NCI-H526 treated with DMSO at 0.1 percent for 48 hours (cell line): ENCODE results near the gene PPP6R2.
"Not testable (repeated sequence)": the region's sequence is repeated elsewhere in the genome, so short reads cannot be mapped to it uniquely, and the experiment has no call there.

Experiments
- DNase-seq: peaks from one replicate; lab custom pipeline; 2025; lab: John Stamatoyannopoulos, UW

Gene PPP6R2

DNA sequence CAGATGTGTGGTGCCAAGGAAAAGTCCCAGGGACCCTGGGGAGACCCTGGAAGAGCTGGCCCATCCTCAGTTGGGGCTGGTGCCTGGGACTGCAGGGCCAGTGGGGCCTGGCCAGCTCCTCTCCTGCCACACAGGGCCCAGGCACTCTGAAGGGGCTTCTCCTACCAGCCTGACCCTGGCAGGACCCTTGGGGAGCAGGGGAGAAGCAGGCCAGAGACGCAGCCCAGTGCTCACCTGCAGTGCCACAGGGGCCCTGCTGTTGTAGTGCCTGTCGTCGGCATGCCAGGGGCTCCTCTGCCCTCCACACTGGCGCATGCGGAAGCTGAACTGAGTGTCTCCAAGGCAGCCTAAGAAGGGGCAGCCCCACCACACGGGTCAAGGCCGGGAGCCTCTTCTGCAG lies 25.5 kb upstream of the PPP6R2 start:
- no peak for DNase-seq

DNA sequence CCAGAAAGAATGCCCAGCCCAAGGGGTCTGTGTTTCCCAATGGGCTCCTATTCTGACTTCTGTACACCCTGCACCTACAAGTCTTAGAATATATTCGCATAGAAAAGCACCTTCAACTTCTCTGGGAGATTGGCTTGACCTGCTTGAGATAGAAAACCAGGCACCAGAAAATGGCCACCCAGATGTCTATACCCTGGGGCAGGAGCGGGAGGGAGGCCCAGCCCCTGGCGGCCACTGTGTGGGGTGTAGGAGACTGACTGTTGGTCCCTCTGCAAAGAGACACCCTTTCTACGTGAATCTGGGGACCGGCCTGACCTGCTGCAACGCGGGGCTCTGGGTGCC lies 24.8 kb upstream of the PPP6R2 start:
- no peak for DNase-seq

DNA sequence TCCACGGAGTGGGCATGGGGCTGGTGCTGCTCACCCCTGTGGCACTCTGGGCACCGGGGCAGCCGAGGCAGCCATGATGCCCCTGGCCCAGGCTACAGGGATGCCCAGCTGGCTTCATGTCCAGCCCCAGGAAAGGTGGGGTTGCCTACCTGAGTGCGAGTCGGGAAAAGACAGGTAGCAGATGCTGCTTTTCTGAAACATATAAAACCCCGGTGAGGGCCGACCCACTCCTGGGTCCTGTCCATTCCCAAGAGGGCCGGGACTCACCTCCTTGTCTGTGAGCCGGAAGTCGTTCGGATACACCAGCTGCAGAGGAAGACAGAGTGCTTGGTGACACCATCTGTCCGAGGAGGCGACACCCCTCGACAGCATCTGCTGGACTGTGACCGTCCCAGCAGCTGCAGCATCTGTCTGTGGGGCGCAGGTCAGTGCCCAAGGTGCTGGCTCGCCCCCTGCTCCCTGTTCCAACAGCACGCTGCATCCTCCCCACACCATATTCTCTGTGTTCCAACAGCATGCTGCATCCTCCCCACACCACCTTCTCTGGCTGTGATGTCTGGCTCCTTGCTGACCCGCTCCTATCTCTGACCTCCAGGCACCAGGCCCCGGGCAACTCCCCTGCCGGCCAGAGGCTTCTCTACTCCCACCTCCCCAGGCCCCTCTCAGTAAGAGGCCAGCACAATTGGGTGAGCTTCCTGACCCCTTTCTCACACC lies 24.3 kb upstream of the PPP6R2 start:
- DNase-seq: no peak

DNA sequence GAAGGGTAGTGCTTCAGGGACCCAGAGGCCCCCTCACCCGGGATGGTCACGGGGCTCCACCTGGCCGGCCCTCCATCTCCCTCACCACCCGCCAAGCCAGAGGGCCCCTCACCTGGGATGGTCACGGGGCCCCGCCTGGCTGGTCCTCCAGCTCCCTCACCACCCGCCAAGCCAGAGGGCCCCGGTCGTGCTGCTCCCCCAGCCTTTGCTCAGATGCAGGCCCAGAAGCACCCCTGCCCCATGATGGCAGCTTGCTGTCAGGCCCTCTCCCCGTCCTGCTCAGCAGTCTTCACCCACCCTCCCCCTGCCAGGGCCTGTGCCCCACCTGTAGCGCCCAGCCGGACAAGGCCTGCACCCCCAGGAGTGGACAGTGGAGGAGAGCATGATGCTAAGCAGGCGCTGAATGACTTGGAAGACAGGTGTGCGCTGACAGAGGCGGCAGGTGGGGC lies 23.6 kb upstream of the PPP6R2 start:
- no peak for DNase-seq

DNA sequence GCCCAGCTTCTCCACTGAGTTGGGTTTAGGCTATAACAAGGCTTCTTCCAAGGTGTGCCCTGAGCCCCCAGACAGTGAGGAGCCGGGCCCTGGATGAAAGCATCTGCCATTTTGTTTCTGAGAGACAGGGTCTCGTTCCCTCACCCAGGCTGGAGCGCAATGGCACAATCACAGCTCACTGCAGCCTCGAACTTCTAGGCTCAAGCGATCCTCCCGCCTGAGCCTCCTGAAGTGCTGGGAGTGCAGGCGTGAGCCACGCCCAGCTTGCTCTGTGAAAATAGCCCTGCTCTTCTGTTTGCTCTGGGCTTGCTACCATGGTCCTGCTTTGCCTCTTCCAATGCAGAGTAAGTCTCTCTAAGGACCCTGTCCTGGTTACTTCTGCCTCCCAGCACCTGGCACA lies 23.0 kb upstream of the PPP6R2 start:
- DNase-seq: no peak

DNA sequence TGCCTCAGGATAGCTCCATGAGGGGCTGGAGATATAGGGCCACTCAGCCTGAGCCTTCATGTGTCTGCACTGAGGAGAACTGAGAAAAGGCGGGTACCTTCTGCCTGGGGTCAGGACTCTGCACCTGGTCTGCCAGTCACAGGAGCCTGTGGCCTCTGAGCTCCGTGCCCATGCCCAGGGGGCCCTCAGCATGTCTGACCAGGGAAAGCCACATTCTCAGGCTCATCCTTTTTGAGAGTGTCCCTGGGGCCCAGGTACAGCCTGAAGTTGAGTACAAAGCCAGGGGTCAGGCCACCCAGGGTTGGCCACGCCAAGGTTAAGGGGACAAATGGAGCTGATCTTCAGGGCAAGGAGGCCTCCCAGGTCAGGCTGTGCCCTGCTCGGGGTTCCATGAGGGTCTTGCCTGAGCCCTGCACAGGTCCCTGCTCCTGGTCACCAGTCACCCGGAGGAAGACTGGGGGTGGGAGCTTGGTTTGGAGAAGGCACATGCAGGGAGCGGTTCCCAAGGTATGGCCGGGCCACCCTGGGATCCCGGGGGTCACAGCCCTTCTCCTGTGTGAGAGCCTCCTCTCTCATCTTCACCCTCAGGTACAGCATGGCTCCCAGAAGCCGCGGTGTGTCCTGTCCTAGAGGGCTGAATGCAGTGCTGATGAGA lies 22.3 kb upstream of the PPP6R2 start:
- no peak for DNase-seq

DNA sequence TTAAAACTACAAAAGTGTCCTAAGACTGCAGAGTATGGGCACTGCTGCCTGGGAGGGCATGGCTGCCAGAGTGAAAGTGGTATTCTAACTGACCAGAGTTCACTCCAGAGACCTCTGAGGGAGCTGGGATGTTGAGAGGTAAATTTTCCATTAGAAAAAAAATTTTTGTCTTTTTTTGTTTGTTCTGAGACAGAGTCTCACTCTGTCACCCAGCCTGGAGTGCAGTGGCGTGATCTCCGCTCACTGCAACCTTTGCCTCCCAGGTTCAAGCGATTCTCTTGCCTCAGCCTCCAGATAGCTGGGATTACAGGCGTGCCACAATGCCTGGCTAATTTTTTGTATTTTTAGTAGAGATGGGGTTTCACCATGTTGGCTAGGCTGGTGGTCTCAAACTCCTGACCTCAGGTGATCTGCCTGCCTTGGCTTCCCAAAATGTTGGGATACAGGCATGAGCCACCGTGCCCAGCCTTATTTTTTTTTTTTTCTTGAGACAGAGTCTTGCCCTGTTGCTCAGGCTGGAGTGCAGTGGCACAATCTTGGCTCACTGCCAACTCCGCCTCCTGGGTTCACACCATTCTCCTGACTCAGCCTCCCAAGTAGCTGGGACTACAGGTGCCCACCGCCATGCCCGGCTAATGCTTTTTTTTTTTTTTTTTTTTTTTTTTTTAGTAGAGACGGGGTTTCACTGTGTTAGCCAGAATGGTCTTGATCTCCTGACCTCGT lies 20.6 kb upstream of the PPP6R2 start:
- not testable (repeated sequence) for DNase-seq

DNA sequence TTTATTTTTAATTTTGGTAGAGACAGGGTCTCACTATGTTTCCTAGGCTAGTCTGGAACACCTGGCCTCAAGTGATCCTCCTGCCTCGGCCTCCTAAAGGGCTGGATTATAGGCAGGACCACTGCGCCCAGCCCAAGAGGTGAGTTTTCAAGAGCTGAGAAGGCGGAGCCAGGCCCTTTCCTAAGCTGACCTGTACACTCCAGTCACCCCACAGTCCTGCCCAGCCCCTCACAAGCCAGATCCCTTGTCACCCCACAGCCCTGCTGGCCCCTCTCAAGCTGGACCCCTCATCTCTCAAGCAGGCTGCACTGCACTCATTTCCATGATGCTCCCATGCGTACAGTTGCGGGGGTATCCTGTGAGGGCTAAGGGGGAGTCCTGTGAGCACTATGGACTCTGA lies 19.2 kb upstream of the PPP6R2 start:
- no peak for DNase-seq

DNA sequence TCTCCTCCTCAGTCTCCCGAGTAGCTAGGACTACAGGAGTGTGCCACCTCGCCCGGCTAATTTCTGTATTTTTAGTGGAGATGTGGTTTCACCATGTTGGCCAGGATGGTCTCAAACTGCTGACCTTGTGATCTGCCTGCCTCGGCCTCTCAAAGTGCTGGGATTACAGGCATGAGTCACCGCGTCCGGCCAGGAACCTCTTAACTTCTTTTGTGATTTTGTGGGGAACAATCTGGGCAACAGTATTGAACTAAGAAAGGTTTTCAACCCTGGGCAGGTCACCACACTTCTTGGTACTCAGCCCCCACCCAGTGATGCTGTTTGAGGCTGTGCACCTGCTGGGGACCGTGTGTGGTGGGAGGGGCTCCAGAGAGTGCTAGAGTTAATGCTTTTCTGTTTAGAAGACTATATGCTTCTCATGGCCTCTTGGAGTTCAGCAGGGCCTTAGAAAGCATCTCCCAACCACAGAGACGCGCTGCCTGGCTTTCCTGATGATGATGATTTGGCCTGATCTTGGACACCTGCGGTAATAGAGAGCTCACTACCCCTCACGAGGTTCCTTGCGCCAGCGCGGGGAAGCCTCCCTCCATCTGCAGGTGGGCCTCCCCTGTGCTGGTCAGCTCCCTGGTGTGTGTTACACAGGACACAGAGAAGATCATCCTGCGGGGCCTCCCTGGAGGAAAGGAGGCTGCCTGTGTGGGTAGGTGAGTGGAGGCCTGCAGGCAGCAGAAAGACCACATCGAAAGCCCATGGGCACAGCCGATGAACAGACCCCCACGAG lies 17.5 kb upstream of the PPP6R2 start:
- DNase-seq: no peak

DNA sequence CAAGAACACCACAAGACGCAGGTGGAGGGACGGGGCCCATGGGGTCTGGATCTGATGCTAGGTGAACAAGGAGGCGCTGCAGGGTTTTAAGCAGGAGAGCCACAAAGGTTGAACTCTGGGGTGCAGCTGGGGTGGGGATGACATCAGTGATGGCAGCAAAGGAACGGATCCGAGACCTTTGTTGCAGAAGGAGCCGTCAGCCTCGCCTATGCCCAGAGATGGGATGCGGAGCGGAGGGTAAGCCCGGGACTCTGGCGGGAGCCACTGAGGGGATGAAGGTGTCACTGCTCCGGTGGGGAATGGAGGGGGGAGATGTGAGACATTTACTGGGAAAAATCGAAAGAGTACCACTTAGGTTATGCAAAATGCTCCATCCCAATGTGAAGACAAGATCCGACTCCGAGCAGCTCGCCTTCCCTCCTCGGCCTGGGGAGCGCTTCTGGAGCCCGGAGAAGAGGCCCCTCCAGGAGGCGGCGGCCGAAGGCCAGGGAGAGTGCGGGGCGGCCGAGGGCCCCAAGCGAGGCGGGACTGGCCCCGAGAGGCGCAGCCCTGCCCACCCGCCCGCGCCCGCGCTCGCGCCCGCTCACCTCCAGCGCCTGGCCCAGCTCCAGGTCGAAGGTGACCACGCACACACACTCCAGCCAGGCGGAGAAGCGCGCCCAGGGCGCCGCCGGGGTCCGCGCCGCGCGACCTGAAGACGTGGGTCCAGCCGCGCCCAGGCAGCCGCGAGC lies 16.7 kb upstream of the PPP6R2 start:
- no peak for DNase-seq

DNA sequence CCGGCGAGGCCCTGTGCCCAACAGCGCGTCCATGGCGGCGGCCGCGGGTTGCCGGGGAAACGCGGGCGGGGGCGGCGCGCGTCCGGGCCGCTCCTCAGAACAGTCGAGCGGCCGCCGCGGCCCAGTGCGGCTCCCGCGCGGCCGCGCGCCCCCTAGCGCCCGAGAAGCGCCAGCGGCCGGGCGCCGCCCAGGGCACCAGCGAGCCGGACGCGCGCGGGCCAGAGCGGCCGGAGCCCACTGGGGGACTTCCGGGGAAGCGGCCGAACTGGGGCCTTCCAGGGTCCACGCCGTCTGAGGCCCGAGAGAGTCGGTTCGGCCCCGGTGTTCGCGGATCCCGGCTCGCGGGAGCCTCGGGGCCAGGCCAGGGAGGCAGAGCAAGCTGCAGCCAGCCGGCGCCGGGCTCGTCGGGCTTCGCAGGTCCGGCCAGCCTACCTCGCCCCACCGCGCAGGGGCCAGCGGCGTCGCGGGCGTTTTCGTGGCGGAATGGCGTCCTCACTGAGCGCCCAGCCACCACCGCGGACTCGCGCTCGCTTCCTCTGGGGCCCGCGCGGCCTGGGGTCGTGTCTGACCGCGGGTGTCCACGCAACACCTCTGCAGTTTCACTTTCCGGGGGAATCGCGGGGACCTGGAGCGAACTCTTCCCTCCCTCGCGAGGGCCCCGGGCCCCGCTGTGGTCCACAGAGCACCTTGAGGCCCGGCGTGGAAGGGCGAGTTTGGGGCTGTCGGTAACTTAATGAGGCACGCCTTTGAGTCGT lies 16.0 kb upstream of the PPP6R2 start, which contains the start of gene DENND6B:
Gene DENND6B, minus strand, starts transcription at position 57 of the 755 bp plus-strand sequence. Its CDS starts 24 bp downstream, at position 33.
- DNase-seq: no peak

DNA sequence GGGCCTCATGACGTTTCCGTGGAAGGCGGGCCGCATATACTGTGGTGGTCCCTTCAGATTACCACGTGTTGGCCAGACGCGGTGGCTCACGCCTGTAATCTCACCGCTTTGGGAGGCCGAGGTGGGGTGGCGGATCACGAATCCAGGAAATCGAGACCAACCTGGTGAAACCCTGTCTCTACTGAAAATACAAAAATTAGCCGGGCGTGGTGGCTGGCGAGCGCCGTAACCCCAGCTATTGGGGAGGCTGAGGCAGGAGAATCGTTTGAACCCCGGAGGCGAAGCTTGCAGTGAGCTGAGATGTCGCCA lies 15.5 kb upstream of the PPP6R2 start:
- no peak for DNase-seq

DNA sequence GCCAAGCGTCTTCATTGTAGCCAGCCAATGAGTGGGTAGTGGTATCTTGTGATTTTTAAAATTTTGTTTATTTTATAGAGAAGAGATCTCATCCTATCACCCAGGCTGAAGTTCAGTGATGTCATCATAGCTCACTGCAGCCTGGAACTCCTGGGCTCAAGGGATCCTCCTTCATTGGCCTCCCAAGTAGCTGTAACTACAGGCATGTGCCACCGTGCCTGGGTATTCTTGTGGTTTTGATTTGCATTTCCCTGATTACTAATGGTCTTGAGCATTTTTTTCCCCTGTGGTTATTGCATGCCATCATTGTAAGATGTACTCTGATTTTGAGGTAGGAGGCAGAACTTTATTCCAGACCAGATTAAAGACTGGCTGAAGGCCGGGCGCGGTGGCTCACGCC lies 13.9 kb upstream of the PPP6R2 start:
- no peak for DNase-seq

DNA sequence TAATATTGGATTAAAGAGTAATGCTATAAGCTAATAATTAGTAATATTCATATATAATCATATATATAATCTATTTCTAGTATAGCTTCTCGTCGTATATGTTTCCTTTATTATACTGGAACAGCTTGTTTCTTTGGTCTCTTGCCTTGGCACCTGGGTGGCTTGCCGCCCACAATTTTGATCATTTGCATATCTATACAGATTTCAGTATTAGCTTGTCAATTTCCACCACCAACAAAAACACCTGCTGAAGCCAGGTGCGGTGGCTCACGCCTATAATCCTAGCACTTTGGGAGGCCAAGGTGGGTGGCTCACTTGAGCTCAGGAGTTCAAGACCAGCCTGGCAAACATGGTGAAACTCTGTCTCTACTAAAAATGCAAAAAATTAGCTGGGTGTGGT lies 8.7 kb upstream of the PPP6R2 start:
- not testable (repeated sequence) for DNase-seq

DNA sequence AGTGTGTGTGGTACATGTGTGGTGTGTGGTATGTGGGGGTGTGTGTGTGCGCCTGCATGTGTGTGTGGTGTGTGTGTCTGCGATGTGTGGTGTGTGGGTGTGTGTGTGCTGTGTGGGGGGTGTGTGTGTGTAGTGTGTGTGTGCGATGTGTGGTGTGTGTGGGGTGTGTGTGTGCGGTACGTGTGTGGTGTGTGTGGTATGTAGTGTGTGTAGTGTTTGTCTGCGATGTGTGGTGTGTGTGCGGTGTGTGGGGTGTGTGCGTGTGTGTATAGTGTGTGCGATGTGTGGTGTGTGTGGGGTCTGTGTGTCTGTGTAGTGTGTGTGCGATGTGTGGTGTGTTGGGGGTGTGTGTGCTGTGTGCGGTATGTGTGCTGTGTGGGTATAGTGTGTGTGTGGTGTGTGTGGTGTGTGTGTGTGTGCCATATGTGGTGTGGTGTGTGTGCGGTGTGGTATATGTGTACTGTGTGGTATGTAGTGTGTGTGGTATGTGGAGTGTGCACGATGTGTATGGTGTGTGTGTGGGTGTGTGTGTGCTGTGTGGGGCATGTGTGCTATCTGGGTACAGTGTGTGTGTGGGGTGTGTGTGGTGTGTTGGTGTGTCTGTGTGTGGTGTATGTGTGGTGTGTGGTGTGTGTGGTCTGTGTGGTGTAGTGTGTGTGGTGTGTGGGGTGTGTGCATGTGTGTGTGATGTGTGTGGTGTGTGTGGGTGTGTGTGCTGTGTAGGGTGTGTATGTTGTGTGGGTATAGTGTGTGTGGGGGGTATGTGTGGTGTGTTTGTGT lies 5.7 kb upstream of the PPP6R2 start:
- no peak for DNase-seq

DNA sequence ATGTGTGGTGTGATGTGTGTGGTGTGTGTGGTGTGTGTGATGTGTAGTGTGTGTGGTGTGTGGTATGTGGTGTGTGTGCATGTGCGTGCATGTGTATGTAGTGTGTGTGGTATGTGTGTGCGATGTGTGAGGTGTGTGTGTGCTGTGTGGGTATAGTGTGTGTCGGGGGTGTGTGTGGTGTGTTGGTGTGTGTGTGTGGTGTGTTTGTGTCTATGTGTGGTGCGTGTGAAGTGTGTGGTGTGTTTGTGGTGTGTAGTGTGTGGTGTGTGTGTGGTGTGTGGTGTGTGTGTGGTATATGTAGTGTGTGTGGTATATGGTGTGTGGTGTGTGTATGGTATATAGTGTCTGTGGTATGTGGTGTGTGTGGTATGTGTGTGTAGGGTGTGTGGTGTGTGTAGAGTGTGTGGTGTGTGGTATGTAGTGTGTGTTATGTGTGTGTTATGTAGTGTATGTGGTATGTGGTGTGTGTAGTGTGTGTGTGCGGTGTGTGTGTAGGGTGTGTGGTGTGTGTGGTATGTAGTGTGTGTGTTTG lies 5.0 kb upstream of the PPP6R2 start:
- DNase-seq: no peak

DNA sequence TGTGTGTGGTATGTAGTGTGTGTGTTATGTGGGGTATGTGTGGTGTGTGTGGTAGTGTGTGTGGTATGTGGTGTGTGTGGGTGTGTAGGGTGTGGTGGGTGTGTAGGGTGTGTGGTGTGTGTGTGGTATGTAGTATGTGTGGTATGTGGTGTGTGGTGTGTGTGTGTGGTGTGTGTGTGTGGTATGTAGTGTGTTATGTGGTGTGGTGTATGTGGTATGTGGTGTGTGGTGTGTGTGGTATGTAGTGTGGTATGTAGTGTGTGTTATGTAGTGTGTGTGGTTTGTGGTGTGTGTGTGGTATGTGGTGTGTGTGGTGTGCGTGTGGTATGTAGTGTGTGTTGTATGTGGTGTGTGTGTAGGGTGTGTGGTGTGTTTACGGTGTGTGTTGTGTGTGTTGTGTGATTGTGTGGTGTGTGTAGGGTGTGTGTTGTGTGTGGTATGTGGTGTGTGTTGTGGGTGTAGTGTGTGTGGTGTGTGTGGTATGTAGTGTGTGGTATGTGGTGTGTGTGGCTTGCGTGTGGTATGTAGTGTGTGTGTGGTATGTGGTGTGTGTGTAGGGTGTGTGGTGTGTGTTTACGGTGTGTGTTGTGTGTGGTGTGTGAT lies 4.2 kb upstream of the PPP6R2 start:
- DNase-seq: no peak

DNA sequence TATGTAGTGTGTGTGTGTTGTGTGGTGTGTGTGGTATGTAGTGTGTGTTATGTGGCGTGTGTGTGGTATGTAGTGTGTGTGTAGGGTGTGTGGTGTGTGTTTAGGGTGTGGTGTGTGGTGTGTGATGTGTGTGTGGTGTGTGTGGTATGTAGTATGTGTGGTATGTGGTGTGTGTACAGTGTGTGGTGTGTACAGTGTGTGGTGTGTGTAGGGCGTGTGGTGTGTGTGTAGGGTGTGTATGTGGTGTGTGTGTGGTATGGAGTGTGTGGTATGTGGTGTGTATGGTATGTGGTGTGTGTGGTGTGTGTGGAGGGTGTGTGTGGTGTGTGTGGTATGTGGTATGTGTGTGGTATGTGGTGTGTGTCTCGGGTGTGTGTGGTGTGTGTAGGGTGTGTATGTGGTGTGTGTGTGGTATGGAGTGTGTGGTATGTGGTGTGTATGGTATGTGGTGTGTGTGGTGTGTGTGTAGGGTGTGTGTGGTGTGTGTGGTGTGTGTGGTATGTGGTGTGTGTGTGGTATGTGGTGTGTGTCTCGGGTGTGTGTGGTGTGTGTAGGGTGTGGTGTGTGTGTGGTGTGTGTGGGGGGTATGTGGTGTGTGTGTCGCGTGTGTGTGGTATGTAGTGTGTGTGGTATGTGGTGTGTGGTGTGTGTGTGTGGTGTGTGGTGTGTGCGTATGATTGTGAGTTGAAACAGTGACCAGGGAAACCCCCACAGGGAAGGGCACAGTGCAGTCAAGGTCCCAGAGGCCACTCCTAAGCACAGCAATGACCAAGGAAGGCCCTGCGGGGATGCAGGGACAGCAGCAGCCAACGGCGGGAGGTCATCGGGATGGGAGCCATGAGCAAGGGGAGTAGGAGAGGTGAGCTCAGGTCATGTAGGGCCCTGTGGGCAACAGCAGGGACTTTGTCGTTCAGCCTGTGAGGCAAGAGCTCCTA lies 2.9 kb upstream of the PPP6R2 start:
- no peak for DNase-seq
